CD14-positive monocyte (primary cell): ENCODE results near the gene DPYD. TPM values are rescaled to one million over a fixed set of nuclear protein-coding genes. Genes with fewer than 3 reads are reported as not detected.

ENCODE experiments used
- DNase-seq, 3 donors: peaks; one replicate each; pipeline ENCODE4 v3.0.0-alpha.2; 2011 to 2022
- H2AFZ ChIP-seq: 2 replicates; pipeline ENCODE4 v1.6.0; 2012; ENCODE audit warnings: mild to moderate bottlenecking, low read depth, low read length, inconsistent platforms; ENCODE audit not compliant: insufficient read depth, poor library complexity, severe bottlenecking
- H3K27ac ChIP-seq, 2 donors: 1 replicate in 1 of 2; 2 replicates in 1 of 2; pipeline ENCODE4 v1.5.1; 2012 to 2013; ENCODE audit warnings: low read length in 2 of 2, control low read depth in 1 of 2, inconsistent platforms in 1 of 2, low read depth in 1 of 2, mild to moderate bottlenecking in 1 of 2
- H3K27me3 ChIP-seq, 2 donors: one replicate each; pipeline versions ENCODE4 v1.6.0 to v1.6.1; 2011 to 2013; ENCODE audit warnings: low read length in 2 of 2; ENCODE audit not compliant: control insufficient read depth in 2 of 2, insufficient read depth in 2 of 2
- H3K36me3 ChIP-seq, 2 donors: replicated peaks in 1 of 2; 1 replicate in 1 of 2; 2 replicates in 1 of 2; pipeline versions ENCODE4 v1.5.1 to v1.6.1; 2012 to 2013; ENCODE audit warnings: low read length in 2 of 2, control low read depth in 1 of 2, inconsistent platforms in 1 of 2, mild to moderate bottlenecking in 1 of 2; ENCODE audit not compliant: insufficient read depth in 2 of 2, control insufficient read depth in 1 of 2
- H3K4me1 ChIP-seq, 2 donors: 1 replicate in 1 of 2; 2 replicates in 1 of 2; pipeline versions ENCODE4 v1.5.1 to v1.6.1; 2012 to 2013; ENCODE audit warnings: low read length in 2 of 2, control low read depth in 1 of 2, inconsistent platforms in 1 of 2, mild to moderate bottlenecking in 1 of 2, moderate library complexity in 1 of 2; ENCODE audit not compliant: insufficient read depth in 2 of 2, control insufficient read depth in 1 of 2
- H3K4me2 ChIP-seq: replicated peaks from 2 replicates; pipeline ENCODE3; 2012; ENCODE audit warnings: low read length, moderate library complexity, mild to moderate bottlenecking; ENCODE audit not compliant: poor library complexity, severe bottlenecking; ENCODE audit errors: extremely low read depth
- H3K4me3 ChIP-seq, 3 experiments: fragments of 200-600 bp in 1 of 3; sonication (generic) in 1 of 3; replicated peaks in 1 of 3; 1 replicate in 2 of 3; 2 replicates in 1 of 3; pipeline ENCODE4 v1.5.1; 2011 to 2013; ENCODE audit warnings: low read length in 3 of 3, mild to moderate bottlenecking in 3 of 3, control low read depth in 2 of 3, low read depth in 2 of 3, inconsistent platforms in 1 of 3, moderate library complexity in 1 of 3
- H3K79me2 ChIP-seq: 2 replicates; pipeline ENCODE4 v1.6.0; 2012; ENCODE audit warnings: mild to moderate bottlenecking, control low read depth, inconsistent platforms, low read length, moderate library complexity; ENCODE audit not compliant: insufficient read depth
- H3K9ac ChIP-seq: 2 replicates; pipeline ENCODE4 v1.6.0; 2017; ENCODE audit warnings: low read length, mild to moderate bottlenecking; ENCODE audit not compliant: insufficient read depth, poor library complexity, severe bottlenecking
- H3K9me3 ChIP-seq, 2 donors: replicated peaks in 1 of 2; 1 replicate in 1 of 2; 2 replicates in 1 of 2; pipeline versions ENCODE4 v1.5.1 to v1.6.1; 2012 to 2013; ENCODE audit warnings: low read length in 2 of 2, control low read depth in 1 of 2; ENCODE audit not compliant: control insufficient read depth in 1 of 2, insufficient read depth in 1 of 2
- H4K20me1 ChIP-seq: 2 replicates; pipeline ENCODE4 v1.6.0; 2012; ENCODE audit warnings: mild to moderate bottlenecking, low read length, control low read depth, moderate library complexity; ENCODE audit not compliant: insufficient read depth
- H3K27ac Mint-ChIP-seq, 7 donors: one replicate each; pipeline ENCODE4 v1.8.0; 2020; ENCODE audit warnings: mild to moderate bottlenecking in 7 of 7, mixed read lengths in 7 of 7, moderate library complexity in 6 of 7, inconsistent platforms in 2 of 7
- H3K27me3 Mint-ChIP-seq, 3 donors: one replicate each; pipeline ENCODE4 v1.8.0; 2021 to 2022; ENCODE audit warnings: low read depth in 3 of 3, mild to moderate bottlenecking in 3 of 3, mixed read lengths in 3 of 3, moderate library complexity in 3 of 3, inconsistent platforms in 1 of 3
- H3K36me3 Mint-ChIP-seq, 2 donors: one replicate each; pipeline ENCODE4 v1.8.0; 2020; ENCODE audit warnings: mixed read lengths in 2 of 2, inconsistent platforms in 1 of 2, mild to moderate bottlenecking in 1 of 2
- H3K4me1 Mint-ChIP-seq: one replicate; pipeline ENCODE4 v1.8.0; 2020; ENCODE audit warnings: mild to moderate bottlenecking, mixed read lengths
- H3K4me3 Mint-ChIP-seq, 2 donors: one replicate each; pipeline ENCODE4 v1.8.0; 2020; ENCODE audit warnings: mild to moderate bottlenecking in 2 of 2, mixed read lengths in 2 of 2, moderate library complexity in 1 of 2
- H3K9me3 Mint-ChIP-seq, 7 donors: one replicate each; pipeline ENCODE4 v1.8.0; 2020 to 2022; ENCODE audit warnings: mixed read lengths in 7 of 7, mild to moderate bottlenecking in 6 of 7, moderate library complexity in 6 of 7, inconsistent platforms in 2 of 7
- CTCF ChIP-seq: fragments of 200-600 bp; IDR thresholded peaks from one replicate; pipeline ENCODE4 v1.8.0; 2022; ENCODE audit warnings: antibody characterized with exemption, mild to moderate bottlenecking
- WGBS: methylation state at CpG from one replicate; pipeline ENCODE4 v1.1.5; 2013; ENCODE audit warnings: missing lambda C conversion rate; ENCODE audit not compliant: insufficient coverage; 5-methylcytosine and 5-hydroxymethylcytosine counted together
- intact Hi-C, 2 donors: fragments of 100-400 bp; cut with micrococcal nuclease; formaldehyde crosslinking; loops; one replicate each; pipeline versions ENCODE4 v1.15.0 to v1.15.1; 2023
- polyA plus RNA-seq, 3 donors: library from polyadenylated mRNA; depleted of rRNA in 1 of 3; unstranded in 2 of 3; stranded (reverse) in 1 of 3; fragments of 300-500 nt in 2 of 3; fragments of >200 nt in 1 of 3; fragmentation: Illumina TruSeq in 2 of 3; gene quantifications; 1 replicate in 2 of 3; 2 replicates in 1 of 3; pipeline ENCODE4 v1.2.3, GENCODE V29; 2012 to 2021

Gene DPYD
- polyA plus RNA-seq, 3 donors, result 87.6 to 171 (median 144) TPM

DNA sequence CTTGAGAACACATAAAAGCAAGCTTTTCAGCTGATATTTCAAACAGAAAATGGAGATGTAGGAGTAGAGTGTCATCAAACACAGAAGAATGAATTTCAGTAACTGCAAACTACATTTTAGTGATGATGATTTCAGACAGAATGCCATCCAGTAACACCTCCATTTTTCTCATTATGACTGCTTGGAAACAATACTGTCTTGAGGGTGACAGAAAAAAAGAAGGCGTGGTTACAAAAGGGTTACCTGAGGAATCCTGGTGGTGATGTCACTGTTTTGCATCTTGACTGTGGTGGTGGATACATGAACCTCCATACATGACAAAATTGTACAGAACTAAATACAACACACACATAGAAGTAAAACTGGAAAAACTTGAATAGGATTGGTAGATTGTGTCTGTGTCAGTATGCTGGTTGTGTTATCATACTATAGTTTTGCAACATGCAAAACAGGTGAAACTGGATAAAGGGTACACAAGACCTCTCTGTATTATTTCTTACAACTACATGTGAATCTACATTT lies 823.4 kb downstream of the DPYD start:
- H2AFZ ChIP-seq, result no peak overlapping the region
- H3K27me3 ChIP-seq, result no peaks in the 10 kb centered on the region
- no peak for TF ChIP-seq CTCF
- WGBS, result no CpG with 5 or more reads among the region's 1 CpG
- H4K20me1 ChIP-seq, result peaks cover 6% of the 10 kb centered on the region
- H3K4me1 ChIP-seq, result no peaks in the 10 kb centered on the region
- Mint-ChIP-seq H3K27ac (no peak overlapping the region), H3K27me3 (no peaks in the 10 kb centered on the region), H3K4me1 (no peaks in the 10 kb centered on the region), H3K4me3 (no peak overlapping the region), H3K36me3 (peaks cover 42 to 55% of the 10 kb centered on the region in 2 donors), H3K9me3 (peaks cover 0 to 2% (median 0%) of the 10 kb centered on the region in 7 donors)
- H3K9me3 ChIP-seq, result no peaks in the 10 kb centered on the region
- no peaks in the 10 kb centered on the region for H3K79me2 ChIP-seq
- H3K4me2 ChIP-seq, result no peak overlapping the region
- no peak overlapping the region for H3K9ac ChIP-seq
- no peak overlapping the region for H3K4me3 ChIP-seq
- DNase-seq, result no peak
- peaks cover 44 to 75% of the 10 kb centered on the region in 2 donors for H3K36me3 ChIP-seq
- intact Hi-C loops, result no loop called here
- H3K27ac ChIP-seq, result no peak overlapping the region

- H3K27me3 Mint-ChIP-seq, result peaks cover 0 to 3% (median 0%) of the 10 kb centered on the region in 3 donors
- Histone ChIP-seq H3K4me2 (no peak overlapping the region), H3K27ac (no peak overlapping the region), H3K9me3 (no peaks in the 10 kb centered on the region), H3K79me2 (no peaks in the 10 kb centered on the region), H3K36me3 (peaks cover 44 to 68% of the 10 kb centered on the region in 2 donors), H3K4me1 (no peaks in the 10 kb centered on the region), H4K20me1 (peaks cover 6% of the 10 kb centered on the region), H2AFZ (no peak overlapping the region), H3K27me3 (no peaks in the 10 kb centered on the region), H3K4me3 (no peak overlapping the region), H3K9ac (no peak overlapping the region)
- no peak overlapping the region for H3K4me3 Mint-ChIP-seq
- TF ChIP-seq CTCF, result no peak
- H3K27ac Mint-ChIP-seq, result no peak overlapping the region
- H3K36me3 Mint-ChIP-seq, result peaks cover 42 to 55% of the 10 kb centered on the region in 2 donors
- intact Hi-C loops, result no loop called here
- H3K9me3 Mint-ChIP-seq, result peaks cover 0 to 2% (median 0%) of the 10 kb centered on the region in 7 donors
- H3K4me1 Mint-ChIP-seq, result no peaks in the 10 kb centered on the region
- DNase-seq, result no peak
- WGBS, result no CpG with 5 or more reads among the region's 2 CpGs
Observed at GRCh38 chr1:97095764-97096163, 825.1 kb downstream of the DPYD start.
